ENCODE measurements around the gene KRTAP10-8.

- TF ChIP-seq POLR2AphosphoS5 (IDR thresholded peaks at IDR 0.05) = no peak
- TF ChIP-seq POLR2A (IDR thresholded peaks at IDR 0.05) = no peak
- no peak for TF ChIP-seq CTCF (IDR thresholded peaks at IDR 0.05)
Observed at GRCh38 chr21:44571296-44571695, 40.6 kb upstream of the KRTAP10-8 start.
